H1 (cell line): Measurements from ENCODE around the gene ASAH2B.
"Not testable (repeated sequence)": the region's sequence is repeated elsewhere in the genome, so short reads cannot be mapped to it uniquely, and the experiment has no call there.

Experiments used
- CHD2 ChIP-seq: IDR thresholded peaks from 2 replicates; pipeline ENCODE4 v1.6.1; 2012; ENCODE audit warnings: low read length, improper control_type of control experiment
- CTCF ChIP-seq, 3 experiments: IDR thresholded peaks; 1 replicate in 2 of 3; 2 replicates in 1 of 3; pipeline versions ENCODE4 v1.5.1 to v1.6.1; 2011; ENCODE audit warnings: low read length in 3 of 3, mild to moderate bottlenecking in 3 of 3, inconsistent platforms in 2 of 3, low read depth in 1 of 3, moderate library complexity in 1 of 3; ENCODE audit not compliant: insufficient read depth in 1 of 3; ENCODE audit errors: control extremely low read depth in 1 of 3
- EGR1 ChIP-seq: IDR thresholded peaks from 2 replicates; pipeline ENCODE4 v1.6.1; 2011; ENCODE audit warnings: low read depth, low read length, borderline replicate concordance
- EP300 ChIP-seq, 2 experiments: IDR thresholded peaks; 1 replicate in 1 of 2; 2 replicates in 1 of 2; pipeline ENCODE4 v1.6.1; 2011 to 2012; ENCODE audit warnings: low read depth in 2 of 2, low read length in 2 of 2, mild to moderate bottlenecking in 2 of 2, borderline replicate concordance in 1 of 2, inconsistent platforms in 1 of 2, moderate library complexity in 1 of 2
- POLR2AphosphoS5 ChIP-seq: IDR thresholded peaks from 2 replicates; pipeline ENCODE4 v1.6.1; 2011; ENCODE audit warnings: low read depth, low read length
- SRF ChIP-seq: IDR thresholded peaks from 2 replicates; pipeline ENCODE4 v1.6.1; 2011; ENCODE audit warnings: mild to moderate bottlenecking, low read depth, low read length, moderate library complexity
- YY1 ChIP-seq: IDR thresholded peaks from 2 replicates; pipeline ENCODE4 v1.6.1; 2011; ENCODE audit warnings: low read depth, mild to moderate bottlenecking, low read length

- not testable (repeated sequence) for TF ChIP-seq CTCF (IDR thresholded peaks at IDR 0.05; ENCODE audit: control extremely low read depth in 1 of 3, insufficient read depth in 1 of 3, low read depth in 1 of 3, low read length in 3 of 3); SRF; EGR1; POLR2AphosphoS5; YY1; EP300 (IDR thresholded peaks at IDR 0.05; ENCODE audit: borderline replicate concordance in 1 of 2, low read depth in 2 of 2, low read length in 2 of 2); CHD2
Observed at GRCh38 chr10:50701947-50702346, 37.8 kb upstream of the ASAH2B start.
